Measurements from ENCODE around the gene TRAF4. TPM values are rescaled to one million over a fixed set of nuclear protein-coding genes. Genes with fewer than 3 reads are reported as not detected.

Gene TRAF4
- total RNA-seq, 2 experiments from 2014 or later: 66.0 to 78.4 TPM

Other genes with a start within 250 kb of the TRAF4 start
- not detected for gene FOXN1, start 237.7 kb upstream of the TRAF4 start, total RNA-seq
- gene UNC119, start 191.4 kb upstream of the TRAF4 start, total RNA-seq: 10 to 100 TPM; 41.6 to 48.1 TPM
- gene PIGS, start 172.5 kb upstream of the TRAF4 start, total RNA-seq: 10 to 100 TPM; 60.0 to 61.1 TPM
- 10 to 100 TPM; 97.3 to 99.7 TPM for gene ALDOC, start 167.1 kb upstream of the TRAF4 start, total RNA-seq
- gene SPAG5, start 145.0 kb upstream of the TRAF4 start, total RNA-seq: 100 to 1,000 TPM; 162 to 170 TPM
- gene RSKR, start 129.8 kb upstream of the TRAF4 start, total RNA-seq: 10 to 100 TPM; 23.0 to 28.7 TPM
- 100 to 1,000 TPM; 162 to 169 TPM for gene BLTP2, start 98.9 kb upstream of the TRAF4 start, total RNA-seq
- 10 to 100 TPM; 51.7 to 54.5 TPM for gene SDF2, start 82.1 kb upstream of the TRAF4 start, total RNA-seq
- gene SUPT6H, start 81.8 kb upstream of the TRAF4 start, total RNA-seq: 10 to 100 TPM; 69.4 to 72.8 TPM
- gene PROCA1, start 32.1 kb upstream of the TRAF4 start, total RNA-seq: 1 to 10 TPM; 5.3 to 6.1 TPM
- gene RAB34, start 26.1 kb upstream of the TRAF4 start, total RNA-seq: 10 to 100 TPM in 1 of 2 experiments, 1 to 10 TPM in 1; 10.0 to 12.7 TPM
- 1,000 to 10,000 TPM; 1,988 to 2,040 TPM for gene RPL23A, start 24.0 kb upstream of the TRAF4 start, total RNA-seq
- gene TLCD1, start 17.8 kb upstream of the TRAF4 start, total RNA-seq: 1 to 10 TPM; 2.8 to 3.0 TPM
- gene NEK8, start 15.2 kb upstream of the TRAF4 start, total RNA-seq: 1 to 10 TPM; 4.8 to 5.0 TPM
- 10 to 100 TPM; 15.4 to 17.1 TPM for gene FAM222B, start 98.8 kb downstream of the TRAF4 start, total RNA-seq
- gene ERAL1, start 111.0 kb downstream of the TRAF4 start, total RNA-seq: 10 to 100 TPM; 46.3 to 50.7 TPM
- 100 to 1,000 TPM; 197 to 198 TPM for gene FLOT2, start 153.7 kb downstream of the TRAF4 start, total RNA-seq
- 10 to 100 TPM; 29.2 to 29.3 TPM for gene DHRS13, start 159.1 kb downstream of the TRAF4 start, total RNA-seq
- 10 to 100 TPM; 66.5 to 67.4 TPM for gene PHF12, start 207.5 kb downstream of the TRAF4 start, total RNA-seq